Right ventricle myocardium superior (tissue), 1 donor: ENCODE data around the gene TMEM132D. TPM values are rescaled to one million over a fixed set of nuclear protein-coding genes. Genes with fewer than 3 reads are reported as not detected.

Experiments used
- ATAC-seq: fragments of 200-7000 bp; cut with Tn5 transposase; one replicate; pipeline ENCODE4 v1.9.1; 2020; ENCODE audit warnings: mild to moderate bottlenecking; ENCODE audit not compliant: poor library complexity
- DNase-seq: peaks from one replicate; pipeline ENCODE4 v3.0.0-alpha.2; 2020
- intact Hi-C: fragments of 100-400 bp; cut with DNase I; formaldehyde crosslinking; loops from one replicate; pipeline ENCODE4 v1.11.2; 2022
- total RNA-seq: library from RNA; stranded (reverse); fragmentation: NEBNext Ultra II Directional; extraction: Animal tissue kit (Norgen Biotek cat#: 25700); gene quantifications from one replicate; pipeline ENCODE4 v1.2.1, GENCODE V29; 2021
- donor health status: DM: no; HTN: yes; CAD: no; lungs with severe emphysema.

Gene TMEM132D
- total RNA-seq, 1 donor from 2014 or later, result not detected

- intact Hi-C loops, result no loop called here
- no peak for DNase-seq
- ATAC-seq, result no peak
Observed at GRCh38 chr12:129693731-129694130, 210.1 kb downstream of the TMEM132D start.

- DNase-seq (no peak), ATAC-seq (no peak)
- intact Hi-C loops, result no loop called here
Observed at GRCh38 chr12:129687731-129688130, 216.1 kb downstream of the TMEM132D start.

GRCh38 chr12:129681830-129682229, 222.0 kb downstream of the TMEM132D start:
- no peak for DNase-seq
- intact Hi-C loops, result no loop called here
- ATAC-seq, result no peak

GRCh38 chr12:129681151-129681550, 222.7 kb downstream of the TMEM132D start:
- ATAC-seq, result no peak
- intact Hi-C loops, result no loop called here
- DNase-seq, result no peak

- ATAC-seq, result no peak
- intact Hi-C loops, result no loop called here
Observed at GRCh38 chr12:129676411-129676810, 227.4 kb downstream of the TMEM132D start.

GRCh38 chr12:129675947-129676346, 227.9 kb downstream of the TMEM132D start:
- ATAC-seq, result no peak
- intact Hi-C loops, result no loop called here
- no peak for DNase-seq

More at GRCh38 chr12:129676411-129676810, 227.4 kb downstream of the TMEM132D start:
- no peak for DNase-seq

- intact Hi-C loops, result no loop called here
- DNase-seq (no peak), ATAC-seq (no peak)
Observed at GRCh38 chr12:129675496-129675895, 228.3 kb downstream of the TMEM132D start.

- intact Hi-C loops, result no loop called here
- DNase-seq (no peak), ATAC-seq (no peak)
Observed at GRCh38 chr12:129673806-129674205, 230.0 kb downstream of the TMEM132D start.

GRCh38 chr12:129672110-129672509, 231.7 kb downstream of the TMEM132D start:
- intact Hi-C loops, result no loop called here
- DNase-seq (no peak), ATAC-seq (no peak)

GRCh38 chr12:129670256-129670920, 233.4 kb downstream of the TMEM132D start:
- ATAC-seq, result no peak
- intact Hi-C loops, result no loop called here

GRCh38 chr12:129665414-129665813, 238.4 kb downstream of the TMEM132D start:
- intact Hi-C loops, result no loop called here
- no peak for DNase-seq
- ATAC-seq, result no peak

More at GRCh38 chr12:129670256-129670920, 233.4 kb downstream of the TMEM132D start:
- DNase-seq, result no peak

GRCh38 chr12:129662234-129662633, 241.6 kb downstream of the TMEM132D start:
- DNase-seq (no peak), ATAC-seq (no peak)
- intact Hi-C loops, result no loop called here

GRCh38 chr12:129660946-129661345, 242.9 kb downstream of the TMEM132D start:
- intact Hi-C loops, result no loop called here
- DNase-seq (no peak), ATAC-seq (no peak)

GRCh38 chr12:129659961-129660622, 243.7 kb downstream of the TMEM132D start:
- no peak for ATAC-seq
- intact Hi-C loops, result no loop called here
- no peak for DNase-seq

- intact Hi-C loops, result no loop called here
- DNase-seq (no peak), ATAC-seq (no peak)
Observed at GRCh38 chr12:129657179-129657578, 246.6 kb downstream of the TMEM132D start.

- no peak for ATAC-seq
Observed at GRCh38 chr12:129651951-129652350, 251.9 kb downstream of the TMEM132D start.

GRCh38 chr12:129641926-129642325, 261.9 kb downstream of the TMEM132D start:
- no peak for DNase-seq
- ATAC-seq, result no peak
- intact Hi-C loops, result no loop called here

More at GRCh38 chr12:129651951-129652350, 251.9 kb downstream of the TMEM132D start:
- no peak for DNase-seq
- intact Hi-C loops, result no loop called here

GRCh38 chr12:129635021-129635685, 268.7 kb downstream of the TMEM132D start:
- ATAC-seq (no peak), DNase-seq (no peak)
- intact Hi-C loops, result no loop called here

GRCh38 chr12:129631316-129631715, 272.5 kb downstream of the TMEM132D start:
- DNase-seq, result no peak

GRCh38 chr12:129629901-129630300, 273.9 kb downstream of the TMEM132D start:
- intact Hi-C loops, result no loop called here
- ATAC-seq (no peak), DNase-seq (no peak)

More at GRCh38 chr12:129631316-129631715, 272.5 kb downstream of the TMEM132D start:
- intact Hi-C loops, result no loop called here
- ATAC-seq, result no peak
